NCI-H345 (cell line): ENCODE measurements around the gene GPR78.
"Not testable (repeated sequence)": the region's sequence is repeated elsewhere in the genome, so short reads cannot be mapped to it uniquely, and the experiment has no call there.

Experiments
- DNase-seq: peaks from one replicate; lab custom pipeline; 2025; lab: John Stamatoyannopoulos, UW

Gene GPR78

DNA sequence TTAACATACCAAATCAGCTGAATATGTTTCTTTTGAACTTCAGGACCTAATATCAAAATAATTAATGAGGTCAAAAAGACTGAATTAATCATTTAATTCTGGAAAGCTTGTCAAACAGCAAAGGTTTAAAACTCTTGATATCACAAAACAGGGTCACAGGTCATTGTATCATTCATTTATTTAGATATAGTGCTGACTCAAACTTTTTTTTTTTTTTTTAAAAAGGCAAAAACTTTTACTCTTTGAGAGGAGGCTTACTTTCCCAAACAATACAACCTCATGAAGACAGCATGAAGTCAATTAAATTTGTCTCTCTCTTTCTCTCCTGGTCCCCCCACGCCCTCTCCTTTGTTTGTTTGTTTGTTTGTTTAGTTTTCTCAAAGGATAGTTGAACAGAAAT, 15.6 kb upstream of the GPR78 start:
- DNase-seq: no peak

DNA sequence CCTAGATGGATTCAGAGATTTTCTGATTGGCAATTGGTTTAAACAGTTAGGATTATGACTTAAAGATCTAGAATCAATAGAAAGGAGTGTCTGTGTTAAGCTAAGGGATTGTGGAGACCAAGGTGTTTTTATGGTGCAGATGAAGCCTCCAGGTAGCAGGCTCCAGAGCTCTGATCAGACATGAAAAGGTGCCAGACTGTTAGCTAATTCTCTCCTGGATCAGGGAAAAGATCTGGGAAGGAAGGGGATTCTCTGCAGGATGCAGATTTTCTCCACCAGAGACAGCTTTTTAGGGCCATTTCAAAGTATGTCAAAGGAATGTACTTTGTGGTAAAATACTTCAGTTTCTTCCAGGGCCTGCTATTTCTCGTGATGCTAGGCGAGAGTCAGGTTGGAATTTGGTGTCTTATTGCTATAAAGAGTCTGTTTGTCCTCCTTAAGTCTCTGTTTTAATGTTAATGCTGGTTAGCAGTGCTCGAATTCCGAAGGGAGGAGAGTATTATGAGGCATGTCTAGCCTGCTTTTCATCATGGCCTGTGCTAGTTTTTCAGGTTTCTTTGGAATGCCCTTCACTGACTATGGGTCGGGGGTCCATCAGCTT, 12.0 kb upstream of the GPR78 start:
- no peak for DNase-seq

DNA sequence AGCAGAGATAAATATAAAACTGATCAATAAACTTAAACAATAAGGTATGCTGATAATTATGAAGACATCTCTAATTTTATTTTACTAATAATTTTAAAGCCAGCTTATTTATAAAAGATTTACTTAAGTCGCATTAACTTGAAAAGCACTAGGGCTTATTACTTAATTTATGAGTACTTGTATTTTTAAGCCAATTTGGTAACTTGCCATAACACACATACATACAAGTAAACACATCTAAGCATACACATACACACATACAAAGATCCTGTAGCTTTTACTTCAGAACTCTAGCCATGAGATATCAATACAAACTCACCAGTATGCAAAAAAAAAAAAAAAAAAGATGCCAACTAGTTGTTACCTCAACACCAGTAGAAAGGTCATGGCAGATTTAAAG, 10.0 kb upstream of the GPR78 start:
- DNase-seq: no peak

DNA sequence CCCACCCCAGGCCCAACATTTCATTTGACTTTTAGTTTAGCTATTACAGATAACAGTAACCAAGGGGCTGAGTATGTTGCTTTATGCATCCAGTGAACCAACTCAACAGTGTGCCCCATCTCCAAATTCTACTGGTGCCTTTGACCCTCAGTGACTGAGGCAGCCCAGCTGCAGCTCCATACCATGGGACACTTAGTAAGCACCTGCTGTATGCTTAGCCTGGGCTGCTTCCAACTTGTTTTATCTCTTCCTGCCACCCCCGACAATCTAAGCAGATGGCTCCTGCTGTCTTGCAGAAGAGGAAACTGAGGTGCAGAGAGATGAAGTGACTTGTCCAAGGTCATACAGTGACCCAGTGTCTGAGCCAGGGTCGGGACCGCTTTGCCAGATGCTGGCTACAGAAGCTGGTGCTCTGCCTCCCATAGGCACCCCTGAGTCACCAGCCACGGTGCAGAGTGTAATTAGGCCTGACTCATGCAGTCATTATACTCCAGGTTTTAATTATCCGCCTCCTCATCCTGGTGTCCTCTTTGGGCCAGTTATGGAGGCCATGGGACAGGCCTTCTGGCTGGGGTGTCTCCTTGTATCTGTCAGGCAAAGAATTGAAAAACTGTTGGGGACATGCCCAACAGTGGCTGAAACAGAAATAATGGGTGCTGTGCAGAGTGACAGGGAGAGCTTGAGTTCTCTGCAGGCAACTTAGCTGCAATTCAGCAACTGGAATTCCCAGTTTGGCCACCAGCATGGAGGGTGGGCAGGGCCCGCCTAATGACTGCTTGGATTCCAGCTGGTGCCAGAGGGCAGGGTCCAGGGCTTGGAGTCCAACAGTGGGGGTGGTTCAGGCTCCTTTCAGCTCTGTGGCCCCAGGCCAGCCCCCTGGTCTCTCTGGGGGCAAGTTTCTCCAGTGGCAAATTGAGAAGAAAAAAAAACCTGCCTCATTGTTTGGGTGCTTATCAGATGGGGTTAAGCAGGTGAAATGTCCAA, 8.2 kb upstream of the GPR78 start:
- DNase-seq: no peak

DNA sequence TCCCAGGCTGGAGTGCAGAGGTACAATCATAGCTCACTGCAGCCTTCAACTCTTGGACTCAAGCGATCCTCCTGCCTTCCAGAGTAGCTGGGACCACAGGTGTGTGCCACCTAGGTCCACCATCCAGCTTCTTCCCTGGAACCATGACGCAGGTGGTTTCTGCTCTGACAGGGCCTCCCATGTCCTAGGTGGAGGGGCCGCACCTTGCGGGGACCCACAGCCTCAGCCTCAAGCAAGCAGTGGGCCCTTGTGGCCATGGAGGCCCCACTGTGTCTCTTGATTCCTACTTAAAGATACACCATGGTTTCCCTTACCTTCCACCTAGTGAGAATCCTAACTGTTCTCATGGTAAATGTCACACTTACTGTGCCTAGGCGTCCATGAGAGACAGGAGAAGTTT, 6.9 kb upstream of the GPR78 start:
- no peak for DNase-seq

DNA sequence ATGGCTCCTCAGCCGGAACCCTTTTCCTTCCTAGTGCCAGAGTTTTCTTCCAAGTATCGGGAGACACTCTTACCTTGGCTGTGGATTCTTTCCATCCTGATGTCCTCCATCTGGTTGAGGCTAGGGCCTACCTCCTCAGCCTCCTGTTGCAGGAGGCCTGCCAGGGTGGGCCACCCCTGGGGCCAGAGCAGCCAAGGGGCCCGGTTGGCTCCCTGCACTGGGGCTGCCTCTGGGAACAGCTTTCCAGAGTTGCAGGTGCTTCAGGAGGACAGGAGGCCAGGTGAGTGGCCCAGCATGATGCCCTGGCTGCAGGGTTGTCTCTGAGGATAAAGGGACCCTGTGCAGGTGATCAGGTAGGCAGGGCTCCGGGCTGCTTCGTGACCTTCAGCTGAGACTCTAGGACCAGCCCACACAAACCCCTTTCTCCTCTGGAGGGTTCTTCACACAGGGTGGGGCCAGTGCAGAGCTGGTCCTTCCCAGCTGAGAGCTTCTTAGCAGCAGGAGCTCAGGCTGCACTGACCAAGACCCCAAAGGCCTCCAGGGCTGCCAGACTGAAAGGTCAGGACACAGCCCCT, 5.3 kb upstream of the GPR78 start:
- no peak for DNase-seq

DNA sequence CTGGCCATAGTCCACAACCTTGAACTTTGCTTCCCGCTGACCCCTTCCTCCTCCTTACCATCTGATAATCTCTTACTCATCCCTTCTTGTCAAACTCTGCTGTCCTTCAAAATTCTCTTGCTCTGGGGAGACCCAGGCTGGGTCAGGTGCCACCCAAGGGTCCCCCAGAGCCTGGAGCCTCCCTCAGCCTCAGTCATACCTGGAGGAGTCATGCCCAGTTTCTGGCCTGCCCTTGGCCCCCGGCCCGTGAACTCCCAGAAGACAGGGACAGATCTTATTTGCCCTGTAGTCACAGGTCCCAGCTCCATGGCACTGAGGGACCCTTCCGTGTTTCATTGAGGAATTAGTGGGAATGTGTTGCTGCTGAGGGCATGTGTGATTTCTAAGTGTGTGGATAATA, 4.7 kb upstream of the GPR78 start:
- DNase-seq: no peak

DNA sequence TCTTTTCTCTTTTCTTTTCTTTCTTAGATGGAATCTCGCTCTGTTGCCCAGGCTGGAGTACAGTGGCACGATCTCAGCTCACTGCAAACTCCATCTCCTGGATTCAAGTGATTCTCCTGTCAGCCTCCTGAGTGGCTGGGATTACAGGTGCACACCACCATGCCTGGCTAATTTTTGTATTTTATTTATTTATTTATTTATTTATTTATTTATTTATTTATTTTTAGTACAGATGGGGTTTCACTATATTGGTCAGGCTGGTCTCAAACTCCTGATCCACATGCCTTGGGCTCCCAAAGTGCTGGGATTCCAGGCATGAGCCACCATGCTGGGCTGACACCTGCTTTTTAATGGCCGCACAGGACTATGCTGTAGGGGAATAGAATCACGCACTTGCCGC, 3.6 kb upstream of the GPR78 start:
- DNase-seq: not testable (repeated sequence)

DNA sequence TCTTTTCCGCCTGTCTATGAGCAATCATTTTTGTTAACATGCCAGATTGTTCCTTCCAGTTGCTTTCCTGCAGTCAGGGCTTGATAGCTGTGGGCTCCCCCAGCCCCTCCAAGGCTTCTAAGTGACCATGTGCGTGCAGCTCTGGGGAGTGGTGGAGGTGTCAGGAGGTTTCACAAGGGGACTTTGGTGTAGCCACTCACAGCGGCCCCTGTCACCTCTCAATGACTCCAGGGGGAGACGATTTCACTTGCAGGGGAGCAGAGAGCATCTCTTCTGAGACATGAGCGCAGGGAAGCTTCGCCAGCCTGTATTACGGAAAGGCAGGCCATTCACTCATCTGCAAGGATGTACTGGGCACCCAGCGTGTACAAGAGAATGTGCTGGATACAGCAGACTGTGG, 3.1 kb upstream of the GPR78 start:
- DNase-seq: no peak

DNA sequence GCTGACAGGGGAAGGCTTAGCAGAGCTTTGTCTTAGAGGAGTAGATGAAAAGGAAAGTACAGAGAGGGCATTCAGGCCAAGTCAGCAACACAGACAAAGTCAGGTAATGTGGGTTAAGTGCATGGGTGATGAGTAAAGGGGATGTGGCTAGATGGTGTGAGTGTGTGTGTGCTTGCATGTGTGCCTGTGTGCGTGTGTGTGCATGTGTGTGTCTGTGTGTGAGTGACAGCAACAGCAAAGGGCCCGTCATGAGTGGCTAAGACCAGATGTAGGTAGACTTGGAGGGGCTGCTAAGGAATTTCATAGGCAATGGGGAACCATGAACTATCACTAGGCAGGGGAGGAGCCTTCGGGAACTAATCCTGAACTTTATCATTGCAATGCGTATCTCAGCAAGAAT, 2.2 kb upstream of the GPR78 start:
- no peak for DNase-seq

DNA sequence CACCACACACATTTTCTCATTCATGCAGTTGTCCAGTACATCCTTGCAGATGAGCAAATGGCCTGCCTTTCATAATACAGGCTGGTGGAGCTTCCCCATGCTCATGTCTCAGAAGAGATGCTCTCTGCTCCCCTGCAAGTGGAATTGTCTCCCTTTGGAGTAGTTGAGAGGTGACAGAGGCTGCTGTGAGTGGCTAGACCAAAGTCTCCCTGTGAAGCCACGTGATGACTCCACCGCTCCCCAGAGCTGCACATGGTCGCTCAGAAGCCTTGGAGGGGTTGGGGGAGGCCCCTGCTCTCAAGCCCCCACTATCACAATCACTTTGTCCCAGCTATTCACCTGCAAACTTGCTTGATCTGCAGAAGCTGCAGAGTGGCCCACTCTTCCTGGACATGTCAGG, 1.5 kb upstream of the GPR78 start:
- DNase-seq: no peak

DNA sequence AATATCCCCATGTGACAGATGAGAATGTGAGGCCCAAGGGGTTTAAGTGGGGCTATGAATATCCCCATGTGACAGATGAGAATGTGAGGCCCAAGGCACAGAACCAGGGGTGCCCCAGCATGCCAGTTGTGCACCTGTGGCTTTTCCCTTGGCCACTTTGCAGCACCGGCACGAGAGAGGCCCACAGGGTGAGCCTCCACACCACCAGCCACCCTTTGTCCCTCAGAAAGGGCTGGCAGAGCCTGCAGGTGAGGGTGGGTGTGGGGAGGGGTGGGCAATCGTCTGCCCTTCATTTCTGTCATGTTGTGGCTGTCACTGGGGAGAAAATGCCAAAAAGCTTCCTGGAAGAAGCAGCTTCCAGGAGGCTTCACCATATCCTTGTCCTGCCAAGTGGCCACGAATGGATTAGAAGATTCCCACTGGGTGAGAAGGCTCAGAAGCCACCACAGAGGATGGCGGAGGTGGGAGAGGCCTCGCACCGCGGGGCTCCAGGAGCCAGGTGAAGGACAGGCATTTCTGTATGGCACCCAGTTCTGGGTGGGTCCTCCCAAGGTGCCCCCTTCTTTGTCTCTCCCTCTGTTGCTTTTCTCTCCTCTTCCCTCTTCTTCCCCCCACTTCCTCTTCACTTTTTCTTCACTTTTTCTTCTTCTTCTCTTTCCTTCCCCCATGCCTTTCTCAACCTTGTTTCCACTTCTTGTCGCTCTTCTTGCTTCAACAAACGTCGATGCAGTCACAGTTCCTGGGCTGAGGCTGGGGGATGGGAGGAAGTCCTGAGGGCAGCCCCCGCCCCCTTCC, 469 bp upstream of the GPR78 start:
- DNase-seq: no peak

DNA sequence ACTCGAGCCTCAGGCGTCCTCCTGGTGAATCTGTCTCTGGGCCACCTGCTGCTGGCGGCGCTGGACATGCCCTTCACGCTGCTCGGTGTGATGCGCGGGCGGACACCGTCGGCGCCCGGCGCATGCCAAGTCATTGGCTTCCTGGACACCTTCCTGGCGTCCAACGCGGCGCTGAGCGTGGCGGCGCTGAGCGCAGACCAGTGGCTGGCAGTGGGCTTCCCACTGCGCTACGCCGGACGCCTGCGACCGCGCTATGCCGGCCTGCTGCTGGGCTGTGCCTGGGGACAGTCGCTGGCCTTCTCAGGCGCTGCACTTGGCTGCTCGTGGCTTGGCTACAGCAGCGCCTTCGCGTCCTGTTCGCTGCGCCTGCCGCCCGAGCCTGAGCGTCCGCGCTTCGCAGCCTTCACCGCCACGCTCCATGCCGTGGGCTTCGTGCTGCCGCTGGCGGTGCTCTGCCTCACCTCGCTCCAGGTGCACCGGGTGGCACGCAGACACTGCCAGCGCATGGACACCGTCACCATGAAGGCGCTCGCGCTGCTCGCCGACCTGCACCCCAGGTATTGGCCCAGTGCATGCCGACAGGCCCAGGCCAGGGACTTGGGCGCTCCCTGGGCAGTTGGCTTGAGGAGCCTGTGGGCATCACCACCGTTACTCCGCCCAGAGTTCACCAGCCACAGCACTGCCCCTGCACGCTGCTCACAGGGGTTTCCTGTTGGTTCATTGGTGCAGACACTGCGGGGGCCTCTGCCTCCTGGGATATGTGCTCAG, 1.1 kb downstream of the GPR78 start:
- no peak for DNase-seq

DNA sequence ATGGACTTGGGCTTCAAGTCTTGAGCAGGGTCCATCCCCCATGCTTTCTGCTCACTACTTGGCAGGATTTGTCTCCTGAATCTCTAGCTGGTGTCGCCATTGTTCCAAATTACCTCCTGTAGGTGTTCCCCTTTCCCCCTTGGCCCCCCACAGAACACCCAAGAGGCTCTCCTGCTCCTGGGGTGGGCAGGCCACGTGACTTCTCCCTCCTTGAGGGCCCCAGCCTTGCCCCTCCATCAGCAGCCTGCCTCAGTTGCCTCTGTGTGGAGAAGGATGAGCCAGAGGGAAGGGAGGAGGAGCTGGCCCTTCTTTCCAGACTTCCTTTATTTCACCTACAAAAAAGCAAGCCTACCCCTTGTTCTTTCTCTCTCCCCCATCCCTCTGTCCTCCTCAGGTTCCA, 1.8 kb downstream of the GPR78 start:
- DNase-seq: no peak

DNA sequence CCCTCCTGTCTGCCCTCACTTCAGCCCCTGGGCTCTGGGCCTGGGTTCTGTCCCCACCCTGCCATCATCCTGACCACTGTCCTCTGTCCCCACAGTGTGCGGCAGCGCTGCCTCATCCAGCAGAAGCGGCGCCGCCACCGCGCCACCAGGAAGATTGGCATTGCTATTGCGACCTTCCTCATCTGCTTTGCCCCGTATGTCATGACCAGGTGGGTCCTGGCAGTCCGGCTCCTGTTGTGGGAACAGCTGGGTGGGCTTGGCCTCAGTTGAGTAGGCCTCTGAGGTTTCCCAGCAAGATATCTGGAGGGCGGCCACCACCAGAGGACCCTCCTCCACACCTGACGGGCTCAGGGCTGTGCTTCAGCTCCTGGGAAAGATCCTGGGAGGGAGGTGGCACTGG, 2.2 kb downstream of the GPR78 start:
- no peak for DNase-seq

DNA sequence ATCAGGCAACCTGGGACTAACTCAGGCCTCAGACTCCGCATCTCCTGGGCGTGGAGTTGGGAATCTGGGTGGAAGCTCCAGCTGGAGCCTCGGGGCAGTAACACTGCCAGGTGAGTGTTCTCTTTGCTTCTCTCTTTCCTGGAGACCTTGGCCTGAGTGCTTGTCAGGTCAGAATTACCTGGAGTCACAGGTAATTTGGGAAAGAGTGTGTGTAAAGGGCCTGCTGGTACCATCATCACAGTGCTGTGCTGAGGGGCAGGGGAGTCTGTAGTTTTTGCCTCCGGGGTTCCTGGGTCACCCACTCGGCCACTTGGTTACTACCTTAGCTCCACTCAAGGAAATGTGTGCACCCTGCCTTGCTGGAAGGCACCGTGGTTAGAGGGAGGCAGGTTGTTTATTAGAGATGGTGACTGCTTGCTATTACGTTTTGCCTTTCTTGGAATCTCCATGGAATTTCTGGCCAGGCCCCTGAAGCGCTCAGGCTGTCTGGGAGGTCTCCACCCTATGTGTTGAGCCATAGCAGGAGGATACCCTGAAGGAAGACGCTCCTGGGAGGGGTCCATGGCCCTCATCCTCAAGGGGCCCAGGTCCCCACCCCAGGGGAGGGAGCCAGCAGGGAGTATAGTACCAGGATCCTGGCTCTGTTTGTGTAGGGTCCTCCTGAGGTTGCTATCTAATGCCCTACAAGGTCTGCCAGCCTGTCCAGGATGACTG, 2.9 kb downstream of the GPR78 start:
- DNase-seq: no peak

DNA sequence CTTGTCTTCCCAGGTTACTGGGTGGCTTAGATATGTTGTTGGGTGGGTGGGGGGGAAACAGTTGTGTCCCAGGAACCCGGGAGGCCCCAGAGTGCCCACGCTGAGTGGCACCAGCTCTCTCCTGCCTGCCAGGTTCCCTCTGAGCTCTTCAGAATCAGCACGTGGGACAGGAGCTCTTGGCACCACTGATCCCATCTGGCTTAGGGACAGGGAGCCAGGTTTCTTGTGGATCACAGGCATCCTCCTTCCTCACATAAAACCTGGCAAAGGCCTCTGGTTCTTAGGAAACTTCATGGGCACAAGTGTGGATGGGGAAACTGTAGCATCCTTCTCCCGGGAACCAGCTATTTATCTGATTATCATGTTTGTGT, 3.4 kb downstream of the GPR78 start:
- no peak for DNase-seq

DNA sequence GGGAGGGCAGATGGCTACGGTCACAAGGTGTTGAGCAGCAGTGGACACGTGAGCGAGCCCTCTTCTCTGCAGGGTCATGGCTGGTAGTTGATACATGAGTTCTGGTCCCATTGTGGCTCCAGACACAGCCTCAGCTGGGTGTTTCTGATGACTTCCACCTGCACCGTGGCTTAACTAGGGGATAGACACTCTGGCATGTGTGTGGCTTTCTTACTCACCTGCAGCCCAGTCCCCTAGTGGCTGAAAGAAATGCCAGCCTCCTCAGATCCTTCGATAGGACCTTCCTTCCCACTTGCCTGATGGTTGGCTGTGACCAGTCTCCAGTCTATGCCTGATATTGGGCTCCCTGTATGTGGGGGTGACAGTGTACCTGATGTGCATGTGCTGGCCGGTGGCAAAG, 5.0 kb downstream of the GPR78 start:
- no peak for DNase-seq

DNA sequence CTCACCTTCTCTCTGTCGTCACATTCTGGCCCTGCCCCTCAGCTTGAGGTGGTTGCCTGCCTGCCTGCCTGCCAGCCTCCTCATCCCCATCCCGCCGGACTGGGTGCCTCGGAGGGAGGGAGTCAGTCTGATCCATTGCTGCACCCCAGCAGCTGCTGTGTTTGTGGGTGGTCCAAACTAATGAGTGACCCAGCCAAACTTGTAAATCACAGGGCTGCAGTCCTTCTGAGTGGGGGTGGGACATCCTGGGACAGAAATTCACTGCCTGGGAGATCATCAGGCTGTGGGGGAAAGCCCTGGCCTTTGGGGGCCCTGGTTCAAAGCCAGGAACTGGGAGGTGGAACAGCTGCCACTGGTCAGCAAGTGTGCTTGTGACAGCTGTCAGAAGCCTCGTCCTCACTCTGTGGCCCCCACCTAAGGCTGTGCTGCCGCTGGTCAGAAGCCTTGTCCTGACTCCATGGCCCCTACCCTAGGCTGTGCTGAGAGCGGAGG, 5.6 kb downstream of the GPR78 start:
- DNase-seq: no peak

DNA sequence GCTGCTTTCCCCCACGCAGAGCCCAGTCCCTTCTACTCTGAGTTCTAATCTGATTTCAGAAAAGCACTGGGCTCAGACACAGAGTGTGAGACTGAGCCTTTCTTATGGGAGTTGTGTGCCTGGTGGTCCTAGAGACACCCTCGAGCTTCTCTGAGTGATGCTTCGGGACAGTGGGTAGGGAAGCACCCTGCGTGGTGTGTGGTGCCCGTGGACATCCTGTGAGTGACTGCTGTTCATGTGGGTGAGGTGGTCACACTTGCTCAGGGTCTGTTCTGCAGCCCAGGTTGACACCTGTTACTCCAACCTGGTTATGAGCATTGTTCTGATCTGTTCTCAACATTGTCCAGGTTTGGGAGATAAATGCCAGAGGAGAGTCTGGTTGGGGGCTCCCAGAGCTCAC, 6.1 kb downstream of the GPR78 start:
- no peak for DNase-seq
